Dermis blood vessel endothelial cell (primary cell): ENCODE data around the gene WEE2. TPM values are rescaled to one million over a fixed set of nuclear protein-coding genes. Genes with fewer than 3 reads are reported as not detected.
A peak's percentile ranks its signal among the peaks of the same experiment; 100 is the strongest.
"Not testable (repeated sequence)": the region's sequence is repeated elsewhere in the genome, so short reads cannot be mapped to it uniquely, and the experiment has no call there.

Experiments used
- DNase-seq: peaks from one replicate; pipeline ENCODE4 v3.0.0; 2010
- total RNA-seq: library from RNA; depleted of rRNA; stranded (reverse); fragments of >200 nt; gene quantifications from 2 replicates; pipeline ENCODE4 v1.2.3, GENCODE V29; 2014

The WEE2 gene
- total RNA-seq, 1 donor from 2014 or later: not detected

DNA sequence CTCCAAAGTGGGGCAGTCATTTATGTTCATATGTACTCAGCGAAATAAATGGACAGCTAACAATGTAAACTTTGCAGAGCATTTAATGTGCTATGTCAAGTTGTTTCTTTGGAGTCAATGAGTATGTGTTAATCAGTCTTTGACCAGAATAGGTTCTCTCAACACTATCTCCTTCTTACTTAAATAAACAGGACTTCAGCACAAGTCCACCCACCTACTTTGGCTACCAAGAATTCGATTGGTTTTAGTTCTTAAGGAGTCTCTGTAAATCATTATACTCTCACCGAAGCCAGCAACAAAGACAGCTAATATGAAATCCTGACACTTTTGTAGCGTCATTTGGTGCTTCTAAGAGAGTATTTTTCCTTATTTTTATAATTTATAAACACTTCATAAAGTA is 6.9 kb downstream of the WEE2 start:
- no peak for DNase-seq

DNA sequence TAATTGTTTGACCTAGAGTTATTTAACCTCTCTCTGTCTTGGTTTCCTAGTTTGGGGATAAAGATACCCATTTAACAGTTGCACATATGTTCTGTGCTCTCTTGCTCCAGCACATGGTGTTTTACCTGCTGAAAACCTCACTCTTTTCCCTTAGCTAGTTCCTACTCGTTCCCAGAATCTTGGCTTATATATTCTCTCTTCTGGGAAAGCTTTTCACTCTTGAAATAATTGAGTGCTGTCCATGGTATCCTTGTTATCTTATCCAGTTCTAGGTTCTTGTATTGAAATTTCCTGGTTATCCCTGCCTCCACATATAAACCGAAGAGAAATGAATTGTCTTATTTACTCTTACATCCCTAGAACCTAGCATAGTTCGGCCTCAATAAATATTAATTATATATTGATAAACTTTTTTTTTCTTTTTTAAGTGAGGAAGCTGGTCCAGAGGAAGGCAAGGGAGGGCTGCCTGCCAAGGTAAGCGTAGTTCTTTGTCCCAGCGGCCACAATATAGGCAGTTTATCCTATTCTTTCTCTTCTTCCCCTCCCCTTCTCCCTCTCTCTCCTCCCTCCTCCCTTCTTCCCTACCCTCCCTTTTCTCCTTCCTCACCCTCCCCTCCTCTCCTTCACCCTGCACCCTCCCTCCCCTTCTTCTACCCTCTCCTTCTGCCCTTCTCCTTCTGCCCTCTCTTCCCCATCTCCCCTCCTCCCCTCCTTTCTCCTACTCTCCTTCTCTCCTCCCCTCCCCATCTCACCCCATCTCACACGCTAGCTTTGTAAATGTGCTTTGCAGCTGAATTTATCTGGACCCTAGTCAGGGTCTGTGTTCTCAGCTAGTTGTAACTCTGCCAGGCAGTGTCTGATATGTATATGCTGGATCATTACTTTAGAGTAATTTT is 7.9 kb downstream of the WEE2 start:
- DNase-seq: no peak

DNA sequence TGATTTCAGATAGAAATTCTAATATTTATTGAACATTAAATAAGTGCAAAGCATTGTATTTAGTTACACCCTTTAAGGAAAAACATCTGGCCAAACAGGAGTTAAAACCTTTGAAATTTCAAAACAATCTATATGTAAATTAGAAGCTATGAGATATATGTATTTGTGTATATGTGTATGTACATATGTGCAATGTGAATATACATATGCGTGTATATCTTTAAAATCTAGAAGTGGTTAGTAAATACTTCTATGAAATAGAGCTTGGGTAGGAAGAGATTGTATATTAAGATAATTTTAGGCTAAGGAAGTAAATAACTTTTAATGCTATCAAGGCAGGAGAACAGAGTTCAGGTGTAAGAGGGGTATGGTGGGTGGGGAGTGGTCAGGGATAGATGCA is 9.3 kb downstream of the WEE2 start:
- no peak for DNase-seq

DNA sequence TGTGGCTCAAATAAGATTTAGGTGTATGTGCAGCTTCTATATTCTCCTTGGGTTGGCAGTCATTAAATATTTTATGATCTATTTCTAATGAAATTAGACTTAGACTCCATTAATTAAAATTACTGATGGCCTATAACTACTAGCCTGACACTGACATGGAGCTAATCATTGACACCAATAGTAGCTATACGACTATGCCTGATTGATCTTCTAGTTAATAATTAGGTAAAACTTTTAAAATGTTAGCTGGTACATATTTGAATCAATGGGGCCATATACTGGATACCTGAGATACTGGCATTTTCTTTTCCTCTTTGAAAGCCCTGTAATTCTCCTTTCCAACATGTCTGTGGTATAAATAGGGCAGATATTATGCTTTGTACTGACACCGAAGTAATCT is 14.4 kb downstream of the WEE2 start:
- DNase-seq: no peak

DNA sequence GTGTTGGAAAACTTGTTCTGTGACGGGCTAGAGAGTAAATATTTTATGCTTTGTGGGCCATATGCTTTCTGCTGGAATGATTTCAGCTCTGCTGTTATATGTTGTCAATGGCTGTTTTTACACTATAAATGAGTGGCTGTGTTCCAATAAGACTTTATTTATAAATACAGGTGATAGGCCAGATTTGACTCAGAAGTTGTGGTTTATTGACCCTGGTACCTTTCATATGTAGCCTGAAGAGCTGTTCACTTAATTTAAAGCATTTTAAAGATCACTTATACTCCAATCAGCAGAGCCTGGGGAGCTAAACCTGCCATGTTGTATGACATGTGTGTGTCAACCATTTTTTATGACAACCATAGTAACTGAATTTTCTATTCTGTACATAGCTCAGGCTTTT is 20.9 kb downstream of the WEE2 start:
- DNase-seq: no peak

DNA sequence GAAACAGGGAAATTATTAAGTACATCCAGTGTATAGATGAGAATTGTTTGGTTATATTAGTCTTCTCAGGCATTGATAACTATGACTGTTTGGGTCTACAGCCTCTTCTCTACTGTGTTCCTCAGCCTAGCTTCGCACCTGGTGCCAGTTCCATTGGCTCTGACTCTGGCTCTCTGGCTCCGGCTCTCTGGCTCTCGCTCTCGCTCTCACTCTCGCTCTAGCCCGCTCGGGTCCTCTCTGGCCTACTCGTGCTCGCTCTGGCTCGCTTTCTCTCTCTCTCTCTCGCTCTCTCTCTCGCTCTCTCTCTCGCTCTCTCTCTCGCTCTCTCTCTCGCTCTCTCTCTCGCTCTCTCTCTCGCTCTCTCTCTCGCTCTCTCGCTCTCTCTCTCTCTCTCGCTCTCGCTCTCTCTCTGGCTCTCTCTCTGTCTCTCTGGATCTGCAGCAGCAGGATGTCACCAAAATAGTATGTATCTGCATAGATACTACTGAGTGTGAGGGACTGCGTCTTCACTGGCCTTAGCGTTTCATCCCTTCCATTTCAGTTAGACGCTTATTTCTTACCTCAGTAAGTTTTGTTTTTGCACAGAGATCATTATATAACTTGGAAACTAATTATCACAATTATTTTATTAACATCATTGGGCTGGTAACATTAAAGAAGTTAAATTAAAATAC is 23.5 kb downstream of the WEE2 start:
- no peak for DNase-seq

DNA sequence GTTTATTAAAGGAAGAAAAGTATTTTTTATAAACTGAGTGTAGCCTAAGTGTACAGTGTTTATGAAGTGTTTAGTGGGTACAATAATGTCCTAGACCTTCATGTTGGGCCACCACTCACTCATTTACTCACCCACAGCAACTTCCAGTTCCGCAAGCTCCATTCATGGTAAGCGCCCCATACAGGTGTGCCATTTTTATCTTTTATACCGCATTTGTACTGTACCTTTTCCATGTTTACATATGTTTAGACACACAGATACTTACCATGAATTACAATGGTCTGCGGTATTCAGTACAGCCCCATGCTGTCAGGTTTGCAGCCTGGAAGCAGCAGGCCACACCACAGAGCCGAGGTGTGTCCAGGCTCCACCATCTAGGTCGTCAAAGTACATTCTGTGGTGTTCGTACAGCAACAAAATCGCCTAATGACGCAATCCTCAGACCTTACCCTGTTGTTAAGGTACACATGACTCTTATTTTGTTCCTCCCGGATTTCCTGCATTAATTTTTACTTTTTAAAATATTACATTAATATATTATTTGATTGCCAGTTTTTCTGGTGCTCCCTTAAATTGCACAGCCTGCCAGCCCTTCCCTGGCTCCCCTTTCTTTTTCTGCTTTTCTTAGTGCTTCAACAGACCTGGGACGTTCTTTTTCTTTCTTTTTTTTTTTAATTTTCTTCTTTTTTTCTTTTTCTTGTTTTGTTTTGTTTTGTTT is 29.1 kb downstream of the WEE2 start:
- DNase-seq: peak; percentile 30

DNA sequence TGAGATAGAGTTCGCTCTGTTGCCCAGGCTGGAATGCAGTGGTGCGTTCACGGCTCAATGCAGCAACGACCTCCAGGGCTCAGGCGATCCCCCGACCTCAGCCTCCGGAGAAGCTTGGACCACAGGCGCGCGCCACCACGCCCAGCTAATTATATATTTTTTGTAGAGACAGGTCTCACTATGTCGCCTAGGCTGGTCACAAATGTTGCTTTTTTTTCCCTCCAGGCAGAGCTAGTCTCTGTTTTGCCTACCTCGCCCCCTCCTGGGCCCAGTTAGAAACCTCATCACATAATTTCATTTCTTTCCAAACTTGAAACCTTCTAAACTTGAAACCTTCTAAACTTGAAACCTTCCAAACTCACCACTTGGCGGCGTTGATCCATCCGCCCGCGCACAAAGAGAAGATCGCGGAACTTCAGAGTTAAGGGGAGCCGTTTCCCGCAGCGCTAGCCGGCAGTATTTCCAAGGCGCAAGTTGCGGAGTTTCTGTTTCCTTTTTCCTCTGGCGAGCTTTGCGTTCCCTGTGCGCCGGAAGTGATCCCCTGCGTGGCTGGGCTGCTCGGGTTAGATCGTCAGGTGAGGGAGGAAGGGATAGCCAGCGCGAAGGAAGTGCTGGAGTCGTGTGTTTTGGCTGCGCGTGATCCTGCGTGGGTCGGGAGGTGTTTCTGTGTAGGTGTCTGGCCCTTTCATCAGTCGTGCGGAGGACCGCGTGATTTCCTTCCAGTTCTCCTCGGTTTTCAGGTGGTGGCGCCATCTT is 29.9 kb downstream of the WEE2 start, which contains the start of gene SSBP1:
Gene SSBP1, plus strand, starts transcription at position 523 of the 756 bp plus-strand sequence. CDS start 809 bp downstream, outside the sequence.
- peak; percentile 99 for DNase-seq

DNA sequence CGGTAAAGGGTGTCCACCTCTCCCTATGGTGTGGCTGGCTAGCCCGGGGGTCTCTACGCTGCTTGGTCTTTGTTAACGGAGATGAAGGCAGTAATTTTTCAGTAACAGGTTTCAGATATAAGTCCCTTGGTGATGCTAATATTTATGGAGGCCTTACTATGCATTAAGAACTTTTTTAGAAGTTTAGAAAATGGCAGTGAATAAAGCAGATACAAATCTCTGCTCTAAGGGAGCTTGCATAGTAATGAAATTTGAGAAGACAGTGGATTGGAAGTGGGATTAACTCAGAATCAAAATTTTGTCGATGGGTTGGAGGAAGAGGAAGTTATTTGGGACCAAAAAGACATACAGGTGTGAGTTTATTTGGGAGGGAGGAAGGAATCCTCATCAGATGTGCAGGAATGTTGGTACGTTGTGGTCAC is 30.4 kb downstream of the WEE2 start:
- DNase-seq: no peak

DNA sequence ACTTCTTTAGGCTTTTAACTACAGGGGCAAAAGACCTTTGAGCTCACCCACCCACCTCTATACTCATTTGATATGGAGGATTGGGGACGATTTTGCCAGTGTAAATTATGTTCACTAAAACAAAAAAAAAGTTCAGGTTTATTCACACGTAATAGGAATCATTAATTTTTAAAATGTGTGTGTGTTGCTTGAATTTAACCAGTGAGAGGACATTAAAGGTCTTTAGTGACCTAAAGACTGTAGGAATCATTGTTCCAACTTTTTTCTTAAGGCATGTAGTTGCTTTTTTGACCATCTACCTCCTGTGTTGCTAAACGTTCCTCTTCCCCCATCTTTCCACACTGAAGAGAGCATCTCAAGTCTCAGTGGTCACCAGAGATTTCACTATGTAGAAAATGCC is 31.1 kb downstream of the WEE2 start:
- DNase-seq: no peak

DNA sequence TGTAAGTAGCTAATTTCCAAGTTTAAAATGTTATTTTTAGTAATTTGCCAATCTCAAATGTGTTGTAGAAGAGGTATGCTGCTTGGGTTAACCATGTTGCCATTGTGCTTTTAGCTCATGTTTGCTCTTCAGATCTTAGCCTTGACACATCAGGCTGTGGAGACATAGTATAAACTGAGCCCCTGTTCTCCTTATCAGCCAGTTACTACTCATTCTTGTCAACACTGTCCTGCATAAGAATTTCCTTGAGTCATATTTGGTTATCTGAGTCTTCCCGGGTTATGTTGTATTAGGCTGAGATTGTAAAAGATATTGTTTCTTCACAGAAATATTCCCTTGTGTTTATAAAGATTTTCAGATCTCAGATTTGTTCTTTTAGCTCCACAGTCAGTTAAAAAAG is 34.1 kb downstream of the WEE2 start:
- no peak for DNase-seq

DNA sequence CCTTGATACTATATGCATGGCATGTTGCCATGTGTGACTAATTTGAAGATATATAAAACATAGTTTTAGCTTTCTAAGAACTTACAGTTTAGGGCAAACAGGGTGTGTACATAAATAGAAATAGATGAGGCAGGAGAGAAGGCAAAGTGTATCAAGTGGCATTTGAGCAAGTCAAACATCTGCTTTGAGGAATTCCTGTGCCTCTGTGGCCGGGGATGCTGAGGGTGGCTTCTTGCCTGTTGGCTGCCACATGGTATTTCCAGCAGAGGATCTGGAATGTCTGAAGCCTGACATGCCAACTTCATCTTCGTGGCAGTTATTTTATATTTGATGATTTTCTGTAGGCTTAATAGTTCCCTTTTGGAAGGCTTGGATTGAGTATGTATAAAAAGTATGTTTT is 36.0 kb downstream of the WEE2 start:
- DNase-seq: no peak

DNA sequence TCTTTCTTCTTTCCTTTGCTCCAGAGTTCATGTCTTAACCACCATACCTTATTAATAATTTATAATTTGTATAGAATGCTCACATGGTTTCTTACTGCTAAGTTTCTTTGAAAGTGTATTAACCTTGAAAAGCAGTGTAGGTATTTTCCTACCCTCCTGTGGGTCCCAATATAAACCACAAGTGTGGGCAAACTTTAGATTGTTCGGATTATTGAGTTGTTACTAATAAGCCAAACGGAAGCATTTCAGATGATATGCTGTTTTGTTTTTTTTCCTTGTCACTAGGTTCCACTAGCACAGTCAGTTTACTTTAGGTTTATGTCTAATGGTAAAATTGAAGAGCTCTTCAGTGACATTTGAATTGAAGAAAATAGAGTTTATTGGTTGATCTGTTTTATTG is 40.2 kb downstream of the WEE2 start:
- DNase-seq: no peak

DNA sequence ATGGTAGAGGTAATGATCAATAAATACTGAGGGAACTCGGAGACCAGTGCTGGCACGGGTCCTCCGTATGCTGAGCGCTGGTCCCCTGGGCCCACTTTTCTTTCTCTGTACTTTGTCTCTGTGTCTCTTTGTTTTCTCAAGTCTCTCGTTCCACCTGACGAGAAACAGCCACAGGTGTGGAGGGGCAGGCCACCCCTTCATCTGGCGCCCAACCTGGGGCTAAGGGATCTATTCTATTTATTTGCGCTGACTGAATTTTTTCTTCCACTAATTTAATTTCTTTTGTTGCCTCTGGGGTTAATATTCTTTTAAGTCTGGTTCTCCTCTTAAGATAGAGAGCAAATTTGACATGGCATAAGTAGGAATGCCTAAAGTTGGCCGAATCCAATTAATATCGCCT is 43.8 kb downstream of the WEE2 start:
- peak; percentile 20 for DNase-seq

DNA sequence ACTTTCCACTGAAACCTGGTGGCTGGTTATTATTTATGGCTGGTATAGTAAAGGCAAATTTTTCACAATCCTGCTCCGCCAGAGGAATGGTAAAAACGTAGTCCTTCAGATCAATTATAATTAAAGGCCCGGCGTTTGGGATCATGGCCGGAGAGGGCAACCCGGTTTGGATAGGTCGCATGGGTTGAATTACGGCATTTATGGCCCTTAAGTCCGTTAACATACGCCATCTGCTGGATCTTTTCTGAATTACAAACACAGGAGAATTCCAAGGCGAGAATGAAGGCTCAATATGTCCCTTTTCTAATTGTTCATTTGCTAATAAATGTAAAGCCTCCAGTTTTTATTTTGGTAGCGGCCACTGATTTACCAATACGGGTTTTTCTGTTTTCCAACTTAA is 44.5 kb downstream of the WEE2 start:
- peak; percentile 4 for DNase-seq

DNA sequence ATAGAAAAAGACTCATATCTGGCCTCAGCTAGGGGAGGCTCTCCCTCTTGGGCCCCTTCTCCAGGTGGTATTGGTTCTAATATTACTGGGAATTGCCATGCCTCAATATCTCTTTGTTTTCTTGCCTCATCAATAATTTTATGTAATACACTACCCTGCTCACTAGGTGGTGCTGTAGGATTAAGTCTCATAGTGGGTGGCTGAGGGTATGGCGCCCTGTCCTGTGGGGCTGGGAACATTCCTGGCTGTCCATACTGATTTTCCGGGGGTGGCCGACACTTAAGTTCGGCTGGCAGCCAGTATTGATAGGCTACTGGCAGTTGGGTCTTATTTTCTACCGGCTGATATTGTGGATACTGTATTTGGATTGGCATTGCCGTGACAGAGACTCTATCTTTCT is 46.8 kb downstream of the WEE2 start:
- peak; percentile 58 for DNase-seq

DNA sequence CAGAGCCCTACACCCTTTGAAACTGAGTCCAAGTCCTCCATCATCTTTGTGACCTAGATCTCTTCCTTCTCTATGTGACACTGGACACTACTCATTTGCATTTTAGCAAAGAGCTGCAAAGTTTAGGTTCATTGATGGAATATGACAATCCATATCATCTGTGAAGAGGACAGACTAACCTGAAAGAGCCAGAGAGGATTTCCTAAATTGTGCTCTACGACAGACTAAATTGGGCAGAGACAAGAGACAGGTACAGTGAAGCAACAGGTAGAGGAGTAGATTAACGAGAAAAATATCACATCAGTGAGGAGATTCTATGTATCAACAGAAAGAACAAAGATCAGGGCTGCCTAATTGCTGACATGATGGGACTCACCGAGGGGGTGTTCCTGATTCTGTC is 55.6 kb downstream of the WEE2 start, which contains the start of gene TAS2R3:
Gene TAS2R3, plus strand, starts transcription at position 301 of the 400 bp plus-strand sequence. Its CDS starts 62 bp downstream, at position 363.
- no peak for DNase-seq

DNA sequence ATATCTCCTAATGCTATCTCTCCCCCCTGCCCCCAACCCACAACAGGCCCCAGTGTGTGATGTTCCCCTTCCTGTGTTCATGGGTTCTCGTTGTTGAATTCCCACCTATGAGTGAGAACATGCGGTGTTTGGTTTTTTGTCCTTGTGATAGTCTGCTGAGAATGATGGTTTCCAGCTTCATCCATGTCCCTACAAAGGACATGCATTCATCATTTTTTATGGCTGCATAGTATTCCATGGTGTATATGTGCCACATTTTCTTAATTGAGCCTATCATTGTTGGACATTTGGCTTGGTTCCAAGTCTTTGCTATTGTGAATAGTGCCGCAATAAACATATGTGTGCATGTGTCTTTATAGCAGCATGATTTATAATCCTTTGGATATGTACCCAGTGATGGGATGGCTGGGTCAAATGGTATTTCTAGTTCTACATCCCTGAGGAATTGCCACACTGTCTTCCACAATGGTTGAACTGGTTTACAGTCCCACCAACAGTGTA is 62.0 kb downstream of the WEE2 start:
- DNase-seq: not testable (repeated sequence)

DNA sequence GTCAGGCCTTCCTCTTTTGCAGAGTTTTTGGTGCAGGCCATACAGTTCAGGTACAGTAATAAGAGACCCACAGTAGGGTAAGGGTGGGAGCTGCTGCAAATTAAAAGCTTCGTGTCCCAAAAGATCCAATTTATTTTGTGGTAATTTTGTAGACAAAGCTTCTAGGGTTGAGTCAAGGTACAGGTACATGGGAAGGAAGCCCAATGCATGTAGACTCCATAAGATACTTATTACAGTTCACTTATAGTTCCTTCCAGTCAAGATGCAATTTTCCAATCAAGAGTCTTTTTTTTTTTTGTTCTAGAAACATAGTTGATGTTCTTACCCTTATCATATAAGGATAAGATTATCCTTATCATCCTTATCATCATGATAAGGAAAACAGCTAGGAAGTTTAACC is 68.2 kb downstream of the WEE2 start, which contains the start of gene TAS2R4:
Gene TAS2R4, plus strand, starts transcription at position 301 of the 400 bp plus-strand sequence. CDS start 1,815 bp downstream, outside the sequence.
- no peak for DNase-seq
